Adrenal gland (tissue), 5 donors: ENCODE results near the gene CYP26A1.

Experiments
- CTCF ChIP-seq, 6 experiments: fragments of 450-650 bp in 4 of 6; fragments of 200-600 bp in 2 of 6; sonication (generic) in 1 of 6; IDR thresholded peaks; 1 replicate in 5 of 6; 2 replicates in 1 of 6; pipeline versions ENCODE4 v1.5.1 to v1.8.0; 2016 to 2021; ENCODE audit warnings: antibody characterized with exemption in 6 of 6, mild to moderate bottlenecking in 2 of 6, moderate library complexity in 1 of 6
- POLR2A ChIP-seq, 2 donors: fragments of 450-650 bp; IDR thresholded peaks; one replicate each; pipeline ENCODE4 v1.6.1; 2017; ENCODE audit warnings: antibody characterized with exemption in 2 of 2, mild to moderate bottlenecking in 2 of 2, moderate library complexity in 1 of 2
- donor health status: DM: no; HTN: no; CAD: no.

DNA sequence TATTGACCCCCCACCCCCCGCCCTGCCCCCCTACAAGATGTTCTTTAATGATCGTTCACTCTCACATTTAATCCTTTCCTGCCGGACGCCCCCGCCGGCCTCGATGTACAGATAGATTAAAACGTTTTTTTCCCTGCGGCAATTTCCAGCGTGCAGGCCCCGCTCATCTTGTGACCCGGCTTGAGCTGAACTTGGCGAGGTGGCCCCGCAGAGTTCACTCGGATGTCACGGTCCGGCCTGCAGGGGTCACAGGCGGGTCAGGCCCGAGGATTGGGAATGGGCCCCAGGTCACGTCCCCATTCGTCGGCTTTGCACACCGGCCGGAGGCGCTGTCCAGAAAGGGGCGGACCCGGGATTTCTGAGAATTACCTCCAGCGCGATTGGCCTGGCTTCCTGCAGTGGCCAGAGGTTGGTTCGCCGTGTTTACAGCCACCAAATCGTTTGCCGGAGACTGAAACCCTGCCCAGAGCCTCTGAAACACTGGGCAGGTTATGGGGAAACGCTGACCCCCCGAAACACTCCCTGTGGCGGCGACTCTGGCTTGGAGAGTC lies 1.9 kb upstream of the CYP26A1 start:
- TF ChIP-seq CTCF (IDR thresholded peaks at IDR 0.05) (no peak), POLR2A (IDR thresholded peaks at IDR 0.05) (no peak)
